HG02798 (cell line): ENCODE measurements around the gene TEX51.

Source experiments
- ATAC-seq: cut with Tn5 transposase; IDR thresholded peaks from one replicate; pipeline ENCODE4 v1.9.1; 2021; ENCODE audit warnings: mild to moderate bottlenecking; ENCODE audit not compliant: unreplicated experiment, poor library complexity

TEX51 gene

DNA sequence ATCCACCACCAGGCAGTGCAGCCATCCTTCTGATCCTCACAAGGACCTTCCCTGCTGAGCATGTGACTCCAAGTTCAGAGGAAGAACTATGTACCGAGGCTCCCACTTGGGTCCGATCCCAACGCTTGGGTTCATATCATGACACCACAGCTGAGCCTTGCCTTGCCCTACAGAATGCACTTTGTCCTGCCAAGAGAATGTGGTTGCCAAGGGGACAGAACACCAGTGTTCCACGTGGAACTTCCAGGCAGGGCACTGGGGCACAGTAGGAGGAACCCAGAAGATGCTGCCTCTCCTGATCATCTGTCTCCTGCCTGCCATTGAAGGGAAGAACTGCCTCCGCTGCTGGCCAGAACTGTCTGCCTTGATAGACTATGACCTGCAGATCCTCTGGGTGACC is at the start of gene TEX51:
Gene TEX51 (plus strand): TSS at position 255 of the 400 bp plus-strand sequence. CDS start 29 bp downstream, at position 284.
- ATAC-seq = no peak

DNA sequence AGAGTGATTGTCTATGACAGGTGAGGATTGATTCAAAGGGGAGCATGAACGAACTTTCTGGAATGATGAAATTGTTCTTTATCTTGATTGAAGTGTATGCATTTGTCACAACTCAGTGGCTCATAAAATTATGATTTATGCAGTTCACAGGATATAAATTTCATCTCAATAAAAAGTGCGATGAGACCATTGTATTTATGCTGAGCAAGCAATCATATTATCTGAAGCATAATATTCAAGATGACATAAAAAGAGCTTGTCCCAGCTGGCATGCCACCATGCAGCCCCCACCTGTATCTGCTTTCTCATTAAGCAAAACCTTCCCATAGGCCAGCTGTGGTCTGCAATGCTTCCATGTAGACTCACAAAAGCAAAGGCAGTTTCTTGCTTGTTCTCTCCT is 49.6 kb upstream of the TEX51 start:
- ATAC-seq = no peak

DNA sequence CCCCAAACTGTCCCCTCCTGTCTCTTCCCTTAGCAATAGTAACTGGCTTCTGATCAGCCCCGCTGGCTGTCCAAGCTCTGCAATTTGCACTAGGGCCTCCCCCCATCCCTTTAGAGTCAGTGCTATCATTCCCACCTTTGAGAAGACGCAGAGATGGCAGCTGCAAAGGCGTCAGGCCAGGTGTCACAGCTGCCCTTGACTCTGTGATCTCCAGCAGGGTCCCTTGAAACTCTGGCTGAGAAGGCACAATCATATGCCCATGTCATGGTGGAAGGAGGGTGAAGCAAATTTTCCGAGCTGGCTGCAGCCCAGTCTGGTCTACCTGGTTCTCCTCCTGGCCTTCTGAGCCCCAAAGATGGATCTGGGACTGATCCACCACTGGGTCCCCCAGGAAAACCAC is 49.2 kb upstream of the TEX51 start:
- ATAC-seq = no peak

DNA sequence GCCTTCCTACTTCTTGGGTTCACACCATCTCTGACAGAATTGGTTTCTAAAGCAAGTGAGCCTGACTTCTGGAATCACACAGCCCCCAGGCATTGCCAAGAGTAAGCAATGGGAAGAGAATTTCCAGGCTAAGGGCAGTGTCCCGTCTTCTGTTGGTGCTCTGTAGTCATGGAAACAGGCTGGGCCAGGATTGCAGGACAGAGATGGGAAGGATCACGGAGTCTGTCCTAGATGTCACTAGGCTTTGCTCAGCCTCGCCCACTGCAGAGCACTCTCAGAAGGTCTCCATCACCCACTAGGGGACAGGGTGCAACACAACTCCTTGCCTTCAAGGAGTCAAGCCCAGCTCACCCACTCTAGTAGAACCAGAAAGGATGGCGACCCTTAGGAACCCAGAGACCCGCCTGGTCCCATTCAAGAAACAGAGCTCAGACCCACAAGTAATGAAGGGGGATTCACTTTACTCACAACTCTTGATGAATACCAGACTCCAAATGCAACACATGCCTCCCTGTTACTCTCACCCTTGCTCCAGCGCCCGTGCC is 48.6 kb upstream of the TEX51 start:
- no peak for ATAC-seq

DNA sequence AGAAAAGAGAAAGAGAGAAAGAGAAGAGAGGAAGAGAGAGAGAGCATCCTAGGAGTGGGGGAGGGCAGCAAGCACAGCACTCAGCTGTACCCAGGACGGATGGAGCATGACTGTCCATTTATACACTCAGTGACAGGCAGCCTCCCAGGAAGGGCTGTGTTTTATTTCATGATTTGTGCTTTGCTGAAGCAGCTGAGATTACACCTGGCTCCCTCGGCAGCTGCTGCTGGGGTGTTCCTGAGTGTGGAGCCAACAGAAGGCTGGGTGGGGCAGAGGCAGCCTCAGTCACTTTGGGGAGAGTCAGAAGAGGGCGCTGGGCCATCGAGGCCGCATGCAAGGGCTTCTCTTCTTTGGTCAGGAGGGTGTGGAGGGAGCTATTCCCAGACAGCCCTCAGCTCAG is 47.8 kb upstream of the TEX51 start:
- no peak for ATAC-seq

DNA sequence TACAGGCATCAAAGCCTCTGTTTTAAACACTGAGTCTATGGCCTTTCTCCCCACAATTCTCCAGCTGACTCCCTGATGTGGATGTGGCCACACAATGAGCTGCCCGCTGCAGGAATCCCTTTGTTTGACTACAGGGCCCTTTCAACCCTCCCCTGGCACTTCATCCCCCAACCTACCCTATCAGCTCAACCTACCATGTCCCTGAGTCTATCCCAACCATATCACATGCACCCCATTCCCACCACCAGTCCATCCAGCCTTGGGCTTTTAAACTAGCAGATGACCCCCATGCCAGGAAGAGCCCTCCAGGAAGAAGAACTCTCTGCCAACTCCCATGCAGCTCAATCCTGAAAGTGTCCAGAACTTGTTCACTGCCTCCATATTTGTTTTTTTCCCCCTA is 46.9 kb upstream of the TEX51 start:
- ATAC-seq = no peak

DNA sequence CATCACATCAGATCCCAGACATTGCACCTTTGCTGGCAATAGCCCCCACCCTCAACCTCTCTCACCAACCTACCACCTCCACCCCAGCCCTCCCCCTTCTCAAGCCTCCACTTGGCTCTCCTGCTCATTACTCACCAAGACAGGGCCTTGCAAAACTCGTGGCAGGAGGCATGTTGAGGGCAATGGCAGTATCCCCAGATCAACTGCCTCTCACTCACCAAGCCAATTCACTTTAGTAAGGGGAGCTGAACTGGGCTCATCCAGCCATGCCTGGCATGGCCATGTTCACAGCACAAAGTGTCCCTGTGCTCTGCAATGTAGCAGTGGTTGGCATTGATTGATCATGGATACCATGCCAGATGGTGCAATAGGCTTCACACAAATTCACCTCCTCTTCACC is 46.3 kb upstream of the TEX51 start:
- ATAC-seq = no peak

DNA sequence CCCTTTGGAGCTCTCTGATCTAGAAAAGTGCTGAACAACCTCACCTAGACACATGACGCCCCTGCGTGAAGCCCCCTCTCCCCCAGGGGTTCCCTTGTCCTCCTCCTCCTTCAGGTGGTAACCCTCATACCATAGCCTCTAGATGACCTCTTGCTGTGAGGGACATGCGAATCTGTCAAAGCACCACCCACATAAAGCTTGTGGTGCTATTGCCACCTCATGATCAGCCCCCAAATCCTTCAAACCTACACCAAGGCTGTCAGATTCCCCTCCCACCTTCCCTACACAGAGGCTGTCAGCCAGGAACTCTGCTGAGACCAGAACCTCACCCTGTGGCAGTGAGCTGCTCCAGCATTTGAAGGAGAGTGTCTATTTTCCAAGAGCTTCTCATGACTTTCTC is 43.1 kb upstream of the TEX51 start:
- no peak for ATAC-seq

DNA sequence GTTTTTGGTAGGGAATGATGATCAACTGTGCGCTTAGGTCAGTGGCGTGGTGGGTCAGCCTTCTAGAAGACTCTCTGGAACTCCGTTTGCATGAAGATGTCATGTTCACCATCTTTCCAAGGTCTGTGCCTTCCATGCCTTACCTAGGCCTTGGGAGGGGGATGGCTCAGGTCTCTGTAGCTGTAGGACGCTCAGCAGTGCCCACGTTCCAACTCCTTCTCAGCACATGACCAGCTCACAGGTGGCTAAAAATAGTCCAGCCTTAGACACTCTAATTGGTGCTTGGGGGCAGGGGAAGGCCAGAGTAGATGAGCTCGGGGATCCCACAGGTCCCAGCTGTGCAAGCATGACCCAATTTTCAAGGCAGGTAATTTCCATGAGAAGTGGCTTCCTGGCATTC is 42.3 kb upstream of the TEX51 start:
- no peak for ATAC-seq

DNA sequence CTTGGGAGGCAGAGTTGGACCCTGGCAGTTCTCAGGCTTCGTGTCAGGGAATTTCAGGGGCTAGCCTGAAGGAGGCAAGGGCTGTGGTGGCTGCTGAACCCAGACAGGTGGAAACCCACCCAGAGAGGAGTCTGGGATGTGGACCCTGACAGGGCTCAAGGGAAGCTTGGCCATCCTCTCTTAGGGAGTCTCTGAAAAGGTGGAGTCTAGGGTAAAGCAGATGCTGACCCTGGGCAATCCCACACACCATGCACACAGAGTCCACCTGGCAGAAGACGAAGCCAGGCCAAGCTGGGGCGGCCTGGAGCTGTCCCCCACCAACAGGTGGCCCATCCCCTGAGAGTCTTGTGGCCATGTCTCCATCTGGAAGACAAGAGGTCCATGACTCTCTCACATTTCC is 41.2 kb upstream of the TEX51 start:
- ATAC-seq = no peak

DNA sequence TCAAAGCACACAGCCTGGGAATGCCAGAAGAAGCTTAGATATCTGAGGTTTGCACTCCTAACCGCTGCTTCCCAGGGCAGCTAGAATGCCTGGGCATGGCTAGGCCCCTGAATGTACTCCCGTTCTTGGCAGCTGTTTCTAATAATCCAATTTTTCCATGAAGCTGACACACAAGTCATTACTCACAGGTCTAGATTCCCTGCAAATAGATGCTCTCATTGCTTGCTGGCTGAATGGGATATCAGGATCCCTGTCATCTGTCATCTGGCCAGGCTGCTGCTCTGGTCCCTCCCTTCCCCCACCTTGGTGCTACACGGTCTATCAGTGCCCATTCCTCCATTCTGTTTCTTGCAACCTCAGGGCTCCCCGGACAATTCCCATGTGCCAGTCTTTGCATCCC is 40.7 kb upstream of the TEX51 start:
- ATAC-seq = no peak

DNA sequence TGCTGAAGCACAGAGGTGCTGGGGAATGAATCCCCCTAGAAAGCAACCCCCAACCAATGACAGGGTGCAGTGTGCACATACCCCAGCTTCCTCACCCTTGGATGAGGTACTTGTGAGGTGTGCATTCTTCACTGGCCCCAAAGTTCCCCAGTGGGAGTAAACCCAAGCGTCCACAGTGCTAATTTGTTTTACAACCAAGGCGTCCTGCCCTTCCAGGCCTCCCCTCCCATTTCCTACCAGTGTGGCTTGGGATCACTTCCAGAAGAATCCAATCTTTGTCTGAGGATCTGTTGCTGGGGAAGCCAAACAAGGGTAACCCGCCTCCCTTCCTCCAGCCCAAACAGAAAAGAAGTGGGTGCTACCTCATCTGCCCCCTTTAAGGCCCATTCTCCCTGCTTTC is 40.3 kb upstream of the TEX51 start:
- ATAC-seq = no peak

DNA sequence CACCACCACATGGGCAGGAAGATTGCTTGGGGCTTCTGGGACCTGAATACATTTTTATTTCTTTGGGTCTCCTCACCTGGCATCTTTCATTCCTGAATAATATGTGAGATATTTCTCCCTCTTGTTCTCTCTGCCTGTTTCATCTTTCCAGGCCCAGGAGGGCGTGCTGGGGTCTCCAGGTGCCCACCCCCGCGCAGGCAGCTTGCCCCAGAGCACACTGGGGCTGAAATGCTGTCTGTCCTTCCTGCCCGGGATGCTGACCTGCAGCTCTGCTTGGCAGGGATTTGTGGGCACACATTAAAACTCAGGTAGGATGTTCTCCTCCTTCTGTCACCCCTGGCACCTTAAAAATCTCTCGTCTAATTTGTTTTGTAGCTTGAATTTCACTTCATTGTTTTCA is 39.7 kb upstream of the TEX51 start:
- no peak for ATAC-seq

DNA sequence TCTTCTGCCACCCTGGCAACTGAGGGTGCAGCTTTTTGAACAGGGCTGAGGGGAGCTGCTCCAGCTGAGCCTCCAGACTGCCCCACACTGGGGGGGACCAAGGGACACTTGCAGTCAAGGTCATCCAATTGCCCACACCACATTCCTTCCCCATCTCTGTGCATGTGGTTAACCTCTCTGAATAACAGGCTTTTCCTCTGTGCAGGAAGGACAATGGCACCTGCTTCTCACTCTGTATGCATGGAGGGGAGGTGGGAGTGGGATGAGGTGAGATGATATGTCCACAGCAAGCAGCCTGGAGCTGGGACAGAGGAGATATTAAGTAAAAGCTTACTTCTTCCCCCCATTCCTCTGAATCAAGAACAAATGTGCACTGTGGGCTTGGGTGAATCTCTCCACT is 39.1 kb upstream of the TEX51 start:
- no peak for ATAC-seq

DNA sequence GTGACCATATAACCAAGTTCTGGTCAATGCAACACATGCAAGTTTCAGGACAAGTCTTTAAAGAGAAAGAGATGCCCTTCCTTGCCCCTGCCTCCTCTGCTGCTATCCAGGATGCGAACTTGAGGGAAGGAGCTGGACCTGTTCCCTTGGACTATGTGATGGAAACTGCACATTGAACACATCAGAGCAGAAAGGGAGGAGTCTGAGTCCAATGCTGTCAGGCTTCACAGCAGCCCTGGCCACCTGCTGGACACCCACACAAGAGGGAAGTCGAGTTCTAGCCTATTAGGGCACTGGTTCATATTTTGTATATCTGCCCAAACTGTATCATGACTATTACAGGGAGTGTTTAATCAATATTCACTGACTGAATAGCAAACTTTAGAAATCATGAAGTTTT is 38.3 kb upstream of the TEX51 start:
- ATAC-seq = no peak

DNA sequence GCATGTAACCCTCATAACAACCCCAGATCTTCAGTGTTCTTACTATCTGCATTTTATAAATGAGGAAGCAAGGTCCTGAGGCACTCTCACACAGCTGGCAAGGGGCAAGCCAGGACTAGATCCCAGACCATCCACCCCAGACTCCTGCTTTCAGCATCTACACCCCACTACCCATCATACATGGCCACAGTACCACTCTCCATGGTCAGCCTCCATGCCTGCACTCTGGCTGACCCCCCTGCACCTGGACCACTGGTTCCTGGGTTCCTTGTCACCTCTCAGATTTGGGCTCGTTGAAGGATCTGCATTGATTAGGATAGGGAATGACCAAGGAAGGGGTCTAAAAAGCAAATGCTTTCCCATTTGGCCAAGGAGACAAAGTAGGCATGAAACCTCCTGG is 36.0 kb upstream of the TEX51 start:
- ATAC-seq = no peak

DNA sequence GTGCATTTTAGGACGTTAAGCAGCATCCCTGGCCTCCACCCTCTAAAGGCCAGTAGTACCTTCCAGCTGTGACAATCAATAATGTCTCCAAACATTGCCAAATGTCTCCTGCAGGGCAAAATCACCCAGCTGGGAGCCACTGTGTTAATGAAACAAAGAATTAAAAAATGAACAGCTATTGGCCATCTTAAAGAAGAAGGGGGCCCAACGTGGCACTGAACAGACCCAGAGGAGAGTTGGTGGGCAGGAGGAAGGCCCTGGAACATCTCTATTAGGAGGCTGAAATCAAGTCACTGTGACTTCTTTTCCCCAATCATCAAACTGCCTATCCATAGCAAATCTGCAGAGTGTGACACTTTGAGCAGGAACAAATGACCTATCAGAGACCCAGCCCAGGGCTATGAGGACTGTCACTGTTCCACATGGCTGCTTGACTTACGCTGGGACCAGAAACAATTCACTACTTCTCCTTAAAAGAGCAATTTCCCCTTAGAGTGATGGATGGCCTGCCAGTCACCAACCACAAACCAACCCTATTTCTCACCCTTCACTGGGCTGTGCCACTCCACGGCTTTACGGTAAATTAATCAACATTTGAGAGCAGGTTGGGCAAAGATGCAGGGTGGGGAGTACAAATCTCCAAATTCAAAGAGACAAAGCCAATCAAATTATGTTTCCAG is 35.2 kb upstream of the TEX51 start:
- no peak for ATAC-seq

DNA sequence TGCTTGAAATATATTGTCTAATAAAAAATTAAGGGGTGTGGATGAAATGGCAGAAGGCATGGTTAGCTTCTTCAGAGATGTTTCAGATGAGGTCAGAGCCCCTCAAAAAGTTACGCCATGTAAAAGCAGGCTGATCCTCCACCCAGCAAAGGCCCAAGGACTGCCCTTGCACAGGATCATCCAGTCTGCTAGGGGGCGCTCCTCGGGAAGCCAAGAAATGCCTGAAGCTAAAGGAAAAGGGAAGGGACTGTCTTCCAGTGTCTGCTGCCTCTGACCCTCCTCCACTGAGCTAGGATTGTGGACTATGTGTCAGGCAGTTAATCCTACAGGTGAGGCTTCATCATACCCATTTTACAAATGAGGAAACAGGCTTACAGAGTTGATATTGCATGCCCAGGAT is 33.8 kb upstream of the TEX51 start:
- ATAC-seq = no peak

DNA sequence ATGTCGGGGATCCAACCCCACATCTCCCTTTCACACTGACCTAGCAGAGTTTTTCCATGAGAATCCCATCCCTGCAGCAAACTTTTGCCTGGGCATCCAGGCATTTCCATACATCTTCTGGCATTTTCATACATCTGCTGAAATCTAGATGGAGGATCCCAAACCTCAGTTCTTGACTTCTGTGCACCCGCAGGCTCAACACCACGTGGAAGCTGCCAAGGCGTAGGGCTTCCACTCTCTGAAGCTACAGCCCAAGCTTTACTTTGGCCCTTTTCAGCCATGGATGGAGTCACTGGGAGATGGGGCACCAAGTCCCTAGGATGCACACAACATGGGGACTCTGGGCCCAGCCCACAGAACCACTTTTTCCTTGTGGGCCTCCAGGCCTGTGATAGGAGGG is 32.2 kb upstream of the TEX51 start:
- ATAC-seq = no peak

DNA sequence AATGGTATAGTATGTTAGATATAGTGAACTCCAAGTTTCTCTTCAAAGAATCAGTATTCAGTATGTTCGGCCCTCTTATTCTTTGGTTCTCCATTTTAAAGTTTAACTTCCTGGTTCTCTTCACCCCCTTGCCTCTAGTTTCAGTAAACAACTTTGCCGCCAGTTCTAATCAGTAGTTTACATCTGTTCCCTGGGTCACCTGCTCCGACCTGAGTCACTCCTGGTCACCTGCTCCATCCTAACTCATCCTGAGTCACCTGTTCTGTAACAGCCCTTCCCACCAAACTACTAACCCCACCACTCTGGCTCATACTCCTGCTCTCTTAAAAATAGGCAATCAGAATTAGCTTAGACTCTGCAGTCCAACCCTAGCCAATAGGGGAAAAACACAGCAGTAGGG is 23.7 kb upstream of the TEX51 start:
- ATAC-seq = no peak

DNA sequence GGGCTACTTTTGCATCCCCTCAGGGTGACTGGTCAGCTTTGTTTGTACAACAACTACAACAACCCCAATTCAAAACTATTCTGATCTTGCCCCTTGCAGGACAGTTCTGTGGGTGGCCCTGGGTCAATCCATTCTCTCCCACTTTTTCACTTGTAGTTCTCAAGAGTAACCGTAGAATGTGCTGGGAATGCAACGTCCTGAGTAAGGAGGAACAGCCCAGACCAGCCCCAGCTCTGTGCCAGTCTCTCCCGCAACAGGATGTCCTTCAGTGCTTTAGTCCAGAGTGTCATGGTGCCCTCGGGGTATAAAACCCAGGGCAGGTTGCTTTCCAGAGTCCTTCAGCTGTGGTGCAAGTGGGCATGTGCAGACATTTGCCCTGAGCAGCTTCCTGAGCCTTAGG is 22.1 kb upstream of the TEX51 start:
- ATAC-seq = no peak

DNA sequence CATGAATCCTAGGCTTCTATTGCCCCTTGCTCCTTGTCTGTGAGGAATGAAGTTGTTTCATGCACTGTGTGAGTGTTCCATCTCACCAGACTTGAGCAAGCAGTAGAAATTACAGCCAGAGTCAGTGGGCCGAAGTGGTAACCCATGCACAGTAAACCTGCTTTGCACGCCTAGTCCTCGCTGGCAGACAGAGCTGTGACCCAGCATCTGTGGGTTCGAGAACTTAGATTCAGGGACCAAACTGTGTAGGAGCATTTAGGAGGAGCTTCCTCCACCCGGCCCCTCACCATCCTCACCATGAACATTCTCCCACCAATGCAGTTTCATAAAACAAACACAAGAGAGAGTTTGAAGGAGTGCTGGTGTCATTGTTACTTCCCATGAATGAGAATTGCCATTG is 21.6 kb upstream of the TEX51 start:
- no peak for ATAC-seq
